ENCODE measurements around the gene PPIP5K1. TPM values are rescaled to one million over a fixed set of nuclear protein-coding genes. Genes with fewer than 3 reads are reported as not detected.

Gene PPIP5K1
- total RNA-seq, 1 donor from 2014 or later, result 26.9 TPM

GRCh38 chr15:43498990-43499389 lies 91.0 kb downstream of the PPIP5K1 start:
- TF ChIP-seq CTCF (IDR thresholded peaks at IDR 0.05; ENCODE audit: unreplicated experiment), result no peak
- no peak for DNase-seq (ENCODE audit: low spot score)
- no peaks in the 10 kb centered on the region for H3K9me3 Mint-ChIP-seq (ENCODE audit: unreplicated experiment)
- no peak overlapping the region for H3K27ac Mint-ChIP-seq (ENCODE audit: unreplicated experiment)
- no peaks in the 10 kb centered on the region for H3K36me3 Mint-ChIP-seq (ENCODE audit: low read depth, unreplicated experiment)
- H3K27me3 Mint-ChIP-seq (ENCODE audit: unreplicated experiment), result no peaks in the 10 kb centered on the region
- no peak overlapping the region for H3K4me3 Mint-ChIP-seq (ENCODE audit: unreplicated experiment)
- no peaks in the 10 kb centered on the region for H3K4me1 Mint-ChIP-seq (ENCODE audit: unreplicated experiment)

GRCh38 chr15:43493703-43494472 lies 96.1 kb downstream of the PPIP5K1 start:
- peaks cover 12% of the 10 kb centered on the region for H3K36me3 Mint-ChIP-seq (ENCODE audit: low read depth, unreplicated experiment)
- H3K27me3 Mint-ChIP-seq (ENCODE audit: unreplicated experiment), result no peaks in the 10 kb centered on the region
- peak overlapping the region; percentile 99 for H3K4me3 Mint-ChIP-seq (ENCODE audit: unreplicated experiment)
- DNase-seq (ENCODE audit: low spot score), result no peak
- H3K4me1 Mint-ChIP-seq (ENCODE audit: unreplicated experiment), result peaks cover 16% of the 10 kb centered on the region
- TF ChIP-seq CTCF (IDR thresholded peaks at IDR 0.05; ENCODE audit: unreplicated experiment), result no peak
- peaks cover 3% of the 10 kb centered on the region for H3K9me3 Mint-ChIP-seq (ENCODE audit: unreplicated experiment)
- H3K27ac Mint-ChIP-seq (ENCODE audit: unreplicated experiment), result peak overlapping the region; percentile 99

- peak within 1 kb of the TSS; percentile 99 for H3K4me3 Mint-ChIP-seq (ENCODE audit: unreplicated experiment)
- peaks cover 16% of the 10 kb centered on the region for H3K4me1 Mint-ChIP-seq (ENCODE audit: unreplicated experiment)
- H3K9me3 Mint-ChIP-seq (ENCODE audit: unreplicated experiment), result peaks cover 3% of the 10 kb centered on the region
- H3K27ac Mint-ChIP-seq (ENCODE audit: unreplicated experiment), result peak within 1 kb of the TSS; percentile 99
- H3K27me3 Mint-ChIP-seq (ENCODE audit: unreplicated experiment), result peaks cover 2% of the 10 kb centered on the region
- peaks cover 16% of the 10 kb centered on the region for H3K36me3 Mint-ChIP-seq (ENCODE audit: low read depth, unreplicated experiment)
- TF ChIP-seq CTCF (IDR thresholded peaks at IDR 0.05; ENCODE audit: unreplicated experiment), result no peak
- DNase-seq (ENCODE audit: low spot score), result peak; percentile 92
Observed at GRCh38 chr15:43492673-43493601, 97.1 kb downstream of the PPIP5K1 start, which contains the start of gene TP53BP1. Gene TP53BP1 (minus strand): TSS chr15:43493156. CDS start chr15:43493043, 113 bp downstream.

GRCh38 chr15:43492266-43492665 lies 97.7 kb downstream of the PPIP5K1 start:
- H3K36me3 Mint-ChIP-seq (ENCODE audit: low read depth, unreplicated experiment), result peaks cover 16% of the 10 kb centered on the region

More at GRCh38 chr15:43492266-43492665, 97.7 kb downstream of the PPIP5K1 start:
- peaks cover 2% of the 10 kb centered on the region for H3K27me3 Mint-ChIP-seq (ENCODE audit: unreplicated experiment)
- peak overlapping the region; percentile 99 for H3K4me3 Mint-ChIP-seq (ENCODE audit: unreplicated experiment)
- no peak for TF ChIP-seq CTCF (IDR thresholded peaks at IDR 0.05; ENCODE audit: unreplicated experiment)
- no peak for DNase-seq (ENCODE audit: low spot score)
- peaks cover 3% of the 10 kb centered on the region for H3K9me3 Mint-ChIP-seq (ENCODE audit: unreplicated experiment)
- H3K27ac Mint-ChIP-seq (ENCODE audit: unreplicated experiment), result peak overlapping the region; percentile 99
- H3K4me1 Mint-ChIP-seq (ENCODE audit: unreplicated experiment), result peaks cover 16% of the 10 kb centered on the region
